HEK293 (cell line): ENCODE data around the gene ZNF462.

Experiments
- CTCF ChIA-PET: fragments of 350-600 bp; formaldehyde crosslinking; extraction: SDS; loops from one replicate; lab custom pipeline; 2021; ENCODE audit warnings: antibody characterized with exemption; lab: Yijun Ruan, JAX
- POLR2A ChIA-PET: fragments of 300-600 bp; formaldehyde crosslinking; extraction: SDS; loops from one replicate; lab custom pipeline; 2020; ENCODE audit warnings: antibody characterized with exemption, inconsistent platforms; lab: Yijun Ruan, JAX
- H3K27ac ChIP-seq: fragments of 200-500 bp; sonication (Bioruptor generic); 2 replicates; pipeline ENCODE4 v1.5.1; 2014; ENCODE audit warnings: low read depth, low read length, control low read depth, inconsistent platforms; ENCODE audit errors: extremely low read depth
- H3K36me3 ChIP-seq, 2 experiments: fragments of 200-500 bp in 1 of 2; sonication (Bioruptor generic) in 1 of 2; 1 replicate in 1 of 2; 2 replicates in 1 of 2; pipeline ENCODE4 v1.5.1; 2014 to 2017; ENCODE audit warnings: inconsistent platforms in 2 of 2, low read length in 2 of 2; ENCODE audit not compliant: control insufficient read depth in 2 of 2, insufficient read depth in 1 of 2
- H3K4me1 ChIP-seq: fragments of 200-500 bp; sonication (Bioruptor generic); 2 replicates; pipeline ENCODE4 v1.5.1; 2014; ENCODE audit warnings: mild to moderate bottlenecking, low read length, inconsistent platforms; ENCODE audit not compliant: control insufficient read depth, insufficient read depth
- H3K4me3 ChIP-seq: 2 replicates; pipeline ENCODE4 v1.5.1; 2011; ENCODE audit warnings: low read depth, mild to moderate bottlenecking, control low read depth, low read length, moderate library complexity
- H3K9me3 ChIP-seq: fragments of 200-500 bp; sonication (Bioruptor generic); 2 replicates; pipeline ENCODE4 v1.5.1; 2014; ENCODE audit warnings: low read depth, low read length, inconsistent platforms; ENCODE audit not compliant: control insufficient read depth, insufficient read depth
- GLI2 ChIP-seq: fragments of 450-650 bp; formaldehyde crosslinking; IDR thresholded peaks from 2 replicates; pipeline ENCODE4; 2017; ENCODE audit warnings: missing biosample characterization, missing genetic modification characterization, low read depth, borderline replicate concordance
- KLF16 ChIP-seq: fragments of 450-650 bp; formaldehyde crosslinking; IDR thresholded peaks from 2 replicates; pipeline ENCODE4 v1.5.1; 2017; ENCODE audit warnings: missing biosample characterization, missing genetic modification characterization
- KLF9 ChIP-seq: fragments of 450-650 bp; formaldehyde crosslinking; IDR thresholded peaks from 2 replicates; pipeline ENCODE4 v1.5.1; 2016; ENCODE audit warnings: missing biosample characterization, missing genetic modification characterization, low read depth
- ZFP37 ChIP-seq: fragments of 450-650 bp; formaldehyde crosslinking; IDR thresholded peaks from 2 replicates; pipeline ENCODE4 v1.5.1; 2016; ENCODE audit warnings: missing biosample characterization, missing genetic modification characterization
- ZIC2 ChIP-seq: fragments of 450-650 bp; formaldehyde crosslinking; IDR thresholded peaks from 2 replicates; pipeline ENCODE4 v1.5.1; 2016; ENCODE audit warnings: missing biosample characterization, missing genetic modification characterization
- ZNF175 ChIP-seq: fragments of 450-650 bp; formaldehyde crosslinking; IDR thresholded peaks from 2 replicates; pipeline ENCODE4 v1.5.1; 2016; ENCODE audit warnings: missing biosample characterization, missing genetic modification characterization
- ZNF239 ChIP-seq: fragments of 450-650 bp; formaldehyde crosslinking; IDR thresholded peaks from 2 replicates; pipeline ENCODE4 v1.5.1; 2016; ENCODE audit warnings: missing biosample characterization, missing genetic modification characterization
- ZNF571 ChIP-seq: fragments of 450-650 bp; formaldehyde crosslinking; IDR thresholded peaks from 2 replicates; pipeline ENCODE4 v1.5.0; 2017; ENCODE audit warnings: missing biosample characterization, missing genetic modification characterization
- ZNF707 ChIP-seq: fragments of 450-650 bp; formaldehyde crosslinking; IDR thresholded peaks from 2 replicates; pipeline ENCODE4 v1.5.1; 2016; ENCODE audit warnings: missing biosample characterization, missing genetic modification characterization
- ZNF843 ChIP-seq: fragments of 450-650 bp; formaldehyde crosslinking; IDR thresholded peaks from 2 replicates; pipeline ENCODE4 v1.5.1; 2016; ENCODE audit warnings: missing biosample characterization, missing genetic modification characterization
- TF ChIP-seq, protein P1 (sequence below): fragments of 450-650 bp; formaldehyde crosslinking; conservative IDR thresholded peaks from 2 replicates; pipeline ENCODE4 v1.5.1; 2016; ENCODE audit warnings: low read depth, missing biosample characterization, missing genetic modification characterization
- TF ChIP-seq, protein P2 (sequence below): fragments of 450-650 bp; formaldehyde crosslinking; IDR thresholded peaks from 2 replicates; pipeline ENCODE4 v1.5.1; 2016; ENCODE audit warnings: missing biosample characterization, missing genetic modification characterization
- TF ChIP-seq, protein P3 (sequence below): fragments of 450-650 bp; formaldehyde crosslinking; IDR thresholded peaks from 2 replicates; pipeline ENCODE4 v1.5.1; 2016; ENCODE audit warnings: missing biosample characterization, missing genetic modification characterization

The ZNF462 gene

DNA sequence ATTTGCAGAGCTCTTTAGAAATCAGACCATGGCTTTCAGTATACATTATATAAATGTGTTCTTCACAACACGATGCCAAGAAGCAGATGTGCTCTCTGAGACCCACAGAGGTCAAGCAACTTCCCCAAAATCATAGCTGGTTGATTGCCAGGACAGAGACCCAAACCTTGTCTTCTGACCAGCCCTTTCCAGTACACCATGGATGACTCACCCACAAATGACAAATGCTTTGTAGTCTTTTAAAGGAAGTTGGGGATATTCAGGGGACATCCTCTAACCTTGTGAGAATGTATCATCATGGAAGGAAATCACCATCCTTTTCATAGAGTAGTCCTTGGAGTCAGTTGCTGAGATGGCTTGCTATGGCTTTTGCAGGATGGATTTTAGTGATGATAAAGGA lies 30.1 kb downstream of the ZNF462 start:
- peaks cover 13% of the 10 kb centered on the region for H3K4me1 ChIP-seq
- TF ChIP-seq ZNF707 (tag by site-specific recombination) (no peak), KLF9 (tag by site-specific recombination) (no peak), ZNF571 (tag by site-specific recombination) (no peak), ZIC2 (no peak)
- TF ChIP-seq, protein P1, sequence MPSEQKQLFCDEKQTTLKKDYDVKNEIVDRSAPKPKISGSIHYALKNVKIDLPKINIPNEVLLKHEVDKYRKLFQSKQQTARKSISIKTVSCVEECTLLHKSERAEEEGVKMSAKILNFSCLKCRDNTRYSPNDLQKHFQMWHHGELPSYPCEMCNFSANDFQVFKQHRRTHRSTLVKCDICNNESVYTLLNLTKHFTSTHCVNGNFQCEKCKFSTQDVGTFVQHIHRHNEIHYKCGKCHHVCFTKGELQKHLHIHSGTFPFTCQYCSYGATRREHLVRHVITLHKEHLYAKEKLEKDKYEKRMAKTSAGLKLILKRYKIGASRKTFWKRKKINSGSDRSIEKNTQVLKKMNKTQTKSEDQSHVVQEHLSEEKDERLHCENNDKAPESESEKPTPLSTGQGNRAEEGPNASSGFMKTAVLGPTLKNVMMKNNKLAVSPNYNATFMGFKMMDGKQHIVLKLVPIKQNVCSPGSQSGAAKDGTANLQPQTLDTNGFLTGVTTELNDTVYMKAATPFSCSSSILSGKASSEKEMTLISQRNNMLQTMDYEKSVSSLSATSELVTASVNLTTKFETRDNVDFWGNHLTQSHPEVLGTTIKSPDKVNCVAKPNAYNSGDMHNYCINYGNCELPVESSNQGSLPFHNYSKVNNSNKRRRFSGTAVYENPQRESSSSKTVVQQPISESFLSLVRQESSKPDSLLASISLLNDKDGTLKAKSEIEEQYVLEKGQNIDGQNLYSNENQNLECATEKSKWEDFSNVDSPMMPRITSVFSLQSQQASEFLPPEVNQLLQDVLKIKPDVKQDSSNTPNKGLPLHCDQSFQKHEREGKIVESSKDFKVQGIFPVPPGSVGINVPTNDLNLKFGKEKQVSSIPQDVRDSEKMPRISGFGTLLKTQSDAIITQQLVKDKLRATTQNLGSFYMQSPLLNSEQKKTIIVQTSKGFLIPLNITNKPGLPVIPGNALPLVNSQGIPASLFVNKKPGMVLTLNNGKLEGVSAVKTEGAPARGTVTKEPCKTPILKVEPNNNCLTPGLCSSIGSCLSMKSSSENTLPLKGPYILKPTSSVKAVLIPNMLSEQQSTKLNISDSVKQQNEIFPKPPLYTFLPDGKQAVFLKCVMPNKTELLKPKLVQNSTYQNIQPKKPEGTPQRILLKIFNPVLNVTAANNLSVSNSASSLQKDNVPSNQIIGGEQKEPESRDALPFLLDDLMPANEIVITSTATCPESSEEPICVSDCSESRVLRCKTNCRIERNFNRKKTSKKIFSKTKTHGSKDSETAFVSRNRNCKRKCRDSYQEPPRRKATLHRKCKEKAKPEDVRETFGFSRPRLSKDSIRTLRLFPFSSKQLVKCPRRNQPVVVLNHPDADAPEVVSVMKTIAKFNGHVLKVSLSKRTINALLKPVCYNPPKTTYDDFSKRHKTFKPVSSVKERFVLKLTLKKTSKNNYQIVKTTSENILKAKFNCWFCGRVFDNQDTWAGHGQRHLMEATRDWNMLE (tag by site-specific recombination) = 0 out of 2 replicates have a peak, but pooled peaks have one; percentile 9
- no peaks in the 10 kb centered on the region for H3K9me3 ChIP-seq
- no peaks in the 10 kb centered on the region for H3K36me3 ChIP-seq
- no peak overlapping the region for H3K27ac ChIP-seq
- no peak overlapping the region for H3K4me3 ChIP-seq
- ChIA-PET CTCF (no interaction called here), POLR2A (interaction anchor here (1.0 to 1.9 kb wide), 3 partner anchors 9 to 29 kb away, joined by 3 to 7 read pairs (median 5); no protein-coding TSS in a partner anchor)

DNA sequence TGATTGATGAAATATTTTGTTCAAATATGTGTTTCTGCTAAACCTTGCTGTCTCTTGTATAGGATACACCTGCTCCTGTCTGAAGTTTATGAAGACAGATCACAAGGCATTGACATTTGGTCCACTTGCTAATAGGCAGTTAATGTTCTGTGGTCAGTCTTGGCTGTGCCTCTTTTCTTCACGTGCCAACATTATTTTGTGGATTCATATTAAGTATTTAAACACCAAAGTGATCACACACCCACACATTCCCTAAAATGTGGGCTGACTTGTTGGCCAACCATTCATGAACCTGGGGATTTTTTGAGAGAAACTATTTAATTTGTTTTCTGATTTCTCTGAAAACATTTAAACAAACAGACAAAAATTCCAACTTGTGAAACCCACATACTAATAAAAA lies 33.7 kb downstream of the ZNF462 start:
- Histone ChIP-seq H3K27ac (no peak overlapping the region), H3K4me3 (no peak overlapping the region), H3K4me1 (peaks cover 11% of the 10 kb centered on the region), H3K9me3 (no peaks in the 10 kb centered on the region), H3K36me3 (no peaks in the 10 kb centered on the region)
- ChIA-PET POLR2A (no interaction called here), CTCF (no interaction called here)
- TF ChIP-seq, protein P2, sequence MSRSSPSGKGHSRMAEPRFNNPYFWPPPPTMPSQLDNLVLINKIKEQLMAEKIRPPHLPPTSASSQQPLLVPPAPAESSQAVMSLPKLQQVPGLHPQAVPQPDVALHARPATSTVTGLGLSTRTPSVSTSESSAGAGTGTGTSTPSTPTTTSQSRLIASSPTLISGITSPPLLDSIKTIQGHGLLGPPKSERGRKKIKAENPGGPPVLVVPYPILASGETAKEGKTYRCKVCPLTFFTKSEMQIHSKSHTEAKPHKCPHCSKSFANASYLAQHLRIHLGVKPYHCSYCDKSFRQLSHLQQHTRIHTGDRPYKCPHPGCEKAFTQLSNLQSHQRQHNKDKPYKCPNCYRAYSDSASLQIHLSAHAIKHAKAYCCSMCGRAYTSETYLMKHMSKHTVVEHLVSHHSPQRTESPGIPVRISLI (tag by site-specific recombination) = no peak
- no peak for TF ChIP-seq ZNF239
- no peak for TF ChIP-seq ZNF175 (tag by site-specific recombination)
- TF ChIP-seq, protein P1 (tag by site-specific recombination) = no peak
- TF ChIP-seq ZFP37 (tag by site-specific recombination) = no peak

DNA sequence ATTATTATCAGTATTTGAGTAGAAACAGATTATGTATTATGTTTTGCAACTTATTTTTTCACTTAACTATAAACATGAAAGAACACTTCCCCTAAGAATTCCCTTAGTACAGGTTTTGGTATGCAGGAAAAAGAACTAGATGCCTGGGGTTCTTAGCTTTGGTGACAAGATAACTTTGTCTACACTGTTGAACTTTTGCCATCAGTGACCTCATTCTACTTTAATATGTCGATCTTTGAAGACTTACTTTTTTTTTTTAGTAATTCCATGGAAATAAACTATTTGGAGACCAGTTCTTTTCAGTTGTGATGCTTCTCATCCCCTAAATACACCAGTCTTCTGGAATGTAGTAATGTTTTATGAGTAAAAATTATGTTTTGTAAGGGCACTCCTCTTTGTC lies 34.3 kb downstream of the ZNF462 start:
- no peak overlapping the region for H3K4me3 ChIP-seq
- CTCF ChIA-PET = no interaction called here
- TF ChIP-seq KLF16 (no peak), ZNF843 (no peak), GLI2 (tag by site-specific recombination) (no peak)
- TF ChIP-seq, protein P3, sequence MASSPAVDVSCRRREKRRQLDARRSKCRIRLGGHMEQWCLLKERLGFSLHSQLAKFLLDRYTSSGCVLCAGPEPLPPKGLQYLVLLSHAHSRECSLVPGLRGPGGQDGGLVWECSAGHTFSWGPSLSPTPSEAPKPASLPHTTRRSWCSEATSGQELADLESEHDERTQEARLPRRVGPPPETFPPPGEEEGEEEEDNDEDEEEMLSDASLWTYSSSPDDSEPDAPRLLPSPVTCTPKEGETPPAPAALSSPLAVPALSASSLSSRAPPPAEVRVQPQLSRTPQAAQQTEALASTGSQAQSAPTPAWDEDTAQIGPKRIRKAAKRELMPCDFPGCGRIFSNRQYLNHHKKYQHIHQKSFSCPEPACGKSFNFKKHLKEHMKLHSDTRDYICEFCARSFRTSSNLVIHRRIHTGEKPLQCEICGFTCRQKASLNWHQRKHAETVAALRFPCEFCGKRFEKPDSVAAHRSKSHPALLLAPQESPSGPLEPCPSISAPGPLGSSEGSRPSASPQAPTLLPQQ = no peak
- TF ChIP-seq, all 188 proteins: peak for 0
- Histone ChIP-seq H3K27ac (no peak overlapping the region), H3K36me3 (no peaks in the 10 kb centered on the region), H3K9me3 (no peaks in the 10 kb centered on the region), H3K4me1 (peaks cover 11% of the 10 kb centered on the region)
- POLR2A ChIA-PET = no interaction called here
